ENCODE results near the gene MYO5A.
A peak's percentile ranks its signal among the peaks of the same experiment; 100 is the strongest.
"Not testable (repeated sequence)": the region's sequence is repeated elsewhere in the genome, so short reads cannot be mapped to it uniquely, and the experiment has no call there.

Gene MYO5A

GRCh38 chr15:52324109-52324508 is 204.6 kb downstream of the MYO5A start:
- DNase-seq: no peak

GRCh38 chr15:52318729-52319500 is 209.8 kb downstream of the MYO5A start:
- DNase-seq: peak; percentile 58

- no peak for DNase-seq
Measured at GRCh38 chr15:52317688-52318087, 211.0 kb downstream of the MYO5A start.

GRCh38 chr15:52317022-52317421 is 211.7 kb downstream of the MYO5A start:
- DNase-seq: no peak

- DNase-seq: no peak
Measured at GRCh38 chr15:52309154-52309548, 219.5 kb downstream of the MYO5A start.

- no peak for DNase-seq
Measured at GRCh38 chr15:52308446-52309153, 220.1 kb downstream of the MYO5A start.

GRCh38 chr15:52307847-52308246 is 220.8 kb downstream of the MYO5A start:
- DNase-seq: no peak

- no peak for DNase-seq
Measured at GRCh38 chr15:52306270-52306669, 222.4 kb downstream of the MYO5A start.

GRCh38 chr15:52303093-52303772 is 225.4 kb downstream of the MYO5A start:
- DNase-seq: no peak

GRCh38 chr15:52301265-52301847 is 227.3 kb downstream of the MYO5A start:
- no peak for DNase-seq

GRCh38 chr15:52295421-52296001 is 233.2 kb downstream of the MYO5A start, which contains the start of gene MYO5C:
TSS of gene MYO5C (minus strand) at chr15:52295804. CDS start at chr15:52295636, 168 bp downstream.
- DNase-seq: peak; percentile 91

- no peak for DNase-seq
Measured at GRCh38 chr15:52294881-52295420, 233.7 kb downstream of the MYO5A start.

- no peak for DNase-seq
Measured at GRCh38 chr15:52292780-52293392, 235.8 kb downstream of the MYO5A start.

GRCh38 chr15:52291204-52291603 is 237.5 kb downstream of the MYO5A start:
- no peak for DNase-seq

GRCh38 chr15:52290800-52291199 is 237.9 kb downstream of the MYO5A start:
- DNase-seq: no peak

GRCh38 chr15:52290329-52290728 is 238.4 kb downstream of the MYO5A start:
- peak; percentile 59 for DNase-seq

GRCh38 chr15:52289629-52290081 is 239.0 kb downstream of the MYO5A start:
- no peak for DNase-seq

GRCh38 chr15:52288986-52289385 is 239.7 kb downstream of the MYO5A start:
- no peak for DNase-seq

GRCh38 chr15:52288051-52288942 is 240.4 kb downstream of the MYO5A start:
- DNase-seq: no peak

GRCh38 chr15:52287114-52287513 is 241.6 kb downstream of the MYO5A start:
- no peak for DNase-seq

GRCh38 chr15:52285941-52286340 is 242.7 kb downstream of the MYO5A start:
- DNase-seq: not testable (repeated sequence)
